Loucy (cell line): ENCODE measurements around the gene NTN5.

Experiments used
- H2AFZ ChIP-seq: fragments of 200-600 bp; sonication (generic); 2 replicates; pipeline ENCODE4 v1.6.0; 2016; ENCODE audit warnings: antibody characterized with exemption, mild to moderate bottlenecking, low read length, moderate library complexity
- H3F3A ChIP-seq: fragments of 200-600 bp; 2 replicates; pipeline ENCODE4 v1.6.0; 2016; ENCODE audit warnings: antibody characterized with exemption, low read depth, mild to moderate bottlenecking
- H3K27me3 ChIP-seq: fragments of 200-600 bp; sonication (generic); 2 replicates; pipeline ENCODE4 v1.6.1; 2014; ENCODE audit warnings: low read length, mild to moderate bottlenecking; ENCODE audit not compliant: insufficient read depth, poor library complexity, severe bottlenecking
- H3K36me3 ChIP-seq: fragments of 200-600 bp; sonication (generic); 2 replicates; pipeline ENCODE4 v1.6.1; 2016; ENCODE audit warnings: low read length; ENCODE audit not compliant: insufficient read depth
- H3K4me1 ChIP-seq: fragments of 200-600 bp; sonication (generic); 2 replicates; pipeline ENCODE4 v1.5.1; 2014; ENCODE audit warnings: low read length, mild to moderate bottlenecking; ENCODE audit not compliant: insufficient read depth, poor library complexity, severe bottlenecking
- H3K4me2 ChIP-seq: fragments of 200-600 bp; sonication (generic); 2 replicates; pipeline ENCODE4 v1.6.0; 2014; ENCODE audit warnings: antibody characterized with exemption, low read length, low read depth, mild to moderate bottlenecking; ENCODE audit not compliant: poor library complexity, severe bottlenecking
- H3K4me3 ChIP-seq: fragments of 200-600 bp; sonication (generic); 2 replicates; pipeline ENCODE4 v1.5.1; 2014; ENCODE audit warnings: low read length, mild to moderate bottlenecking, mixed read lengths; ENCODE audit not compliant: poor library complexity, severe bottlenecking
- H3K79me2 ChIP-seq: fragments of 200-600 bp; sonication (generic); 2 replicates; pipeline ENCODE4 v1.6.1; 2014; ENCODE audit warnings: low read length; ENCODE audit not compliant: insufficient read depth
- H3K9ac ChIP-seq: fragments of 200-600 bp; sonication (generic); 2 replicates; pipeline ENCODE4 v1.6.0; 2014; ENCODE audit warnings: mild to moderate bottlenecking, low read depth, low read length, moderate library complexity; ENCODE audit not compliant: poor library complexity, severe bottlenecking
- H3K9me2 ChIP-seq: fragments of 200-600 bp; sonication (generic); replicated peaks from 2 replicates; pipeline ENCODE4 v1.6.1; 2016; ENCODE audit warnings: low read depth, low read length, mixed read lengths
- H3K9me3 ChIP-seq: fragments of 200-600 bp; sonication (generic); 2 replicates; pipeline ENCODE4 v1.6.1; 2014; ENCODE audit warnings: mild to moderate bottlenecking, antibody characterized with exemption, low read length, low read depth; ENCODE audit not compliant: insufficient read depth
- H4K20me1 ChIP-seq: fragments of 200-600 bp; sonication (generic); 2 replicates; pipeline ENCODE4 v1.6.0; 2014; ENCODE audit warnings: antibody characterized with exemption, low read length, mild to moderate bottlenecking; ENCODE audit not compliant: insufficient read depth, poor library complexity, severe bottlenecking
- EZH2phosphoT487 ChIP-seq: fragments of 200-600 bp; IDR thresholded peaks from 2 replicates; pipeline ENCODE4 v1.6.1; 2018; ENCODE audit warnings: antibody characterized with exemption, mild to moderate bottlenecking, moderate library complexity, borderline replicate concordance
- TF ChIP-seq, protein P1 (sequence below): fragments of 200-600 bp; sonication (generic); conservative IDR thresholded peaks from 2 replicates; pipeline ENCODE4 v1.5.1; 2014; ENCODE audit warnings: mild to moderate bottlenecking, antibody characterized with exemption, low read length

Gene NTN5

DNA sequence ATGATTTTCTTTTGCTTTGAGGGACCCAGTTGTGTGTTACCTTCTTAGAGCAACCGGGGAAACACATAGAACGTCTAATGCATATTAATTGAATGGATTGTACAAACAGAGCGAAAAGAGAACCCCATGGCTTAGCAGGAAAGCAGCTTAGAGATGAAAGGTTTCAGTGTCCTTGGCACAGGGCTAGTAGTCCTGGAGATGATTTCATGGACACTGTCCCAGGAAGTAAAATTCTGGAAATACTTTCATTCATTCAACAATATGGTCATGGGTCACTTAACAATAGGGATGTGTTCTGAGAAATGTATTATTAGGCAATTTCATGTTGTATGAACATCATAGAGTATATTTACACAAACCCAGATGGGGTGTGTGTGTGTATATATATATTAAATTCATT lies 13.3 kb upstream of the NTN5 start:
- Histone ChIP-seq H3K79me2 (no peaks in the 10 kb centered on the region), H3K4me1 (no peaks in the 10 kb centered on the region), H3K27me3 (no peaks in the 10 kb centered on the region), H3F3A (no peaks in the 10 kb centered on the region), H3K4me3 (no peak overlapping the region), H3K9me3 (no peaks in the 10 kb centered on the region), H4K20me1 (no peaks in the 10 kb centered on the region), H3K9ac (no peak overlapping the region), H3K36me3 (no peaks in the 10 kb centered on the region), H2AFZ (no peak overlapping the region), H3K9me2 (no peaks in the 10 kb centered on the region), H3K4me2 (no peak overlapping the region)
- TF ChIP-seq EZH2phosphoT487: no peak
- TF ChIP-seq, protein P1, sequence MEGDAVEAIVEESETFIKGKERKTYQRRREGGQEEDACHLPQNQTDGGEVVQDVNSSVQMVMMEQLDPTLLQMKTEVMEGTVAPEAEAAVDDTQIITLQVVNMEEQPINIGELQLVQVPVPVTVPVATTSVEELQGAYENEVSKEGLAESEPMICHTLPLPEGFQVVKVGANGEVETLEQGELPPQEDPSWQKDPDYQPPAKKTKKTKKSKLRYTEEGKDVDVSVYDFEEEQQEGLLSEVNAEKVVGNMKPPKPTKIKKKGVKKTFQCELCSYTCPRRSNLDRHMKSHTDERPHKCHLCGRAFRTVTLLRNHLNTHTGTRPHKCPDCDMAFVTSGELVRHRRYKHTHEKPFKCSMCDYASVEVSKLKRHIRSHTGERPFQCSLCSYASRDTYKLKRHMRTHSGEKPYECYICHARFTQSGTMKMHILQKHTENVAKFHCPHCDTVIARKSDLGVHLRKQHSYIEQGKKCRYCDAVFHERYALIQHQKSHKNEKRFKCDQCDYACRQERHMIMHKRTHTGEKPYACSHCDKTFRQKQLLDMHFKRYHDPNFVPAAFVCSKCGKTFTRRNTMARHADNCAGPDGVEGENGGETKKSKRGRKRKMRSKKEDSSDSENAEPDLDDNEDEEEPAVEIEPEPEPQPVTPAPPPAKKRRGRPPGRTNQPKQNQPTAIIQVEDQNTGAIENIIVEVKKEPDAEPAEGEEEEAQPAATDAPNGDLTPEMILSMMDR: no peak

DNA sequence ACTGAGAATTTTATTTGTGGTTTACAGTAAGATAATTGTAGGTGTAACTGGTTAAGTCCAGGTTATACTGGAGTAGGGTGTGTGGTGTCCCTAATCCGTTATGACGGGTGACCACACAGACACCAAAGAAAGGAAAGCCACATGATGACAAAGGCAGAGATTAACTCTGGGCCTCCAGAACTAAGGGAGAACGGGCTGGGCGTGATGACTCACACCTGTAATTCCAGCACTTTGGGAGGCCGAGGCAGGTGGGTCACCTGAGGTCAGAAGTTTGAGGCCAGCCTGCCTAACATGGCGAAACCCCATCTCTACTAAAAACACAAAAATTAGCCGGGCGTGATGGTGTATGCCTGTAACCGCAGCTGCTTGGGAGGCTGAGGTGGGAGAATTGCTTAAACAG lies 12.8 kb upstream of the NTN5 start:
- H2AFZ ChIP-seq: no peak overlapping the region
- H3K27me3 ChIP-seq: no peaks in the 10 kb centered on the region
- no peak overlapping the region for H3K4me3 ChIP-seq
- TF ChIP-seq, protein P1: no peak
- TF ChIP-seq EZH2phosphoT487: no peak
- H3F3A ChIP-seq: no peaks in the 10 kb centered on the region
- H3K4me2 ChIP-seq: no peak overlapping the region
- H3K36me3 ChIP-seq: no peaks in the 10 kb centered on the region
- H3K9me2 ChIP-seq: no peaks in the 10 kb centered on the region
- no peaks in the 10 kb centered on the region for H3K79me2 ChIP-seq
- H4K20me1 ChIP-seq: no peaks in the 10 kb centered on the region
- no peak overlapping the region for H3K9ac ChIP-seq
- H3K4me1 ChIP-seq: peaks cover 4% of the 10 kb centered on the region
- no peaks in the 10 kb centered on the region for H3K9me3 ChIP-seq

DNA sequence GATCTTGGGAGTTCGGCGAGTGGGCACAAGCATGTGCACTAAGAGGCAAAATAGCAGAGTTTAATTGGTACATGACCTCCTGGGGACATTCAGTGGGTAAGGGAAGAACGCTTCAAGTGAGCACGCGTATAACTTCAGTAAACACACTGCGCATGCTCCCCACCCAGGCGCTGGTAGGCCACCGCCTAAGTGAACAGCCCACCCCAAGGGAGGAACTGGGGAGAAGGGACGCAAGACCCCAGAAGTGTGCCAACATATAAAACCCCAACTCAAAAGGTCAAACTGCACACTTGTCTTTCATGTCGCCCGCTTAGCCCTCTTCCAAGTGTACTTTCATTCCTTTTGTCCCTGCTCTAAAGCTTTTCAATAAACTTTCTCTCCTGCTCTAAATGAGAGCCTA lies 10.5 kb upstream of the NTN5 start:
- H3K9me3 ChIP-seq: no peaks in the 10 kb centered on the region
- H3K27me3 ChIP-seq: no peaks in the 10 kb centered on the region
- no peaks in the 10 kb centered on the region for H4K20me1 ChIP-seq
- H3K79me2 ChIP-seq: no peaks in the 10 kb centered on the region
- H3K9me2 ChIP-seq: no peaks in the 10 kb centered on the region
- no peak overlapping the region for H2AFZ ChIP-seq
- no peak overlapping the region for H3K9ac ChIP-seq
- H3F3A ChIP-seq: no peaks in the 10 kb centered on the region
- no peak for TF ChIP-seq EZH2phosphoT487
- TF ChIP-seq, protein P1: no peak
- no peak overlapping the region for H3K4me3 ChIP-seq
- no peak overlapping the region for H3K4me2 ChIP-seq
- peaks cover 5% of the 10 kb centered on the region for H3K4me1 ChIP-seq
- H3K36me3 ChIP-seq: no peaks in the 10 kb centered on the region
